SK-N-MC (cell line): ENCODE data around the gene EPG5.
"Not testable (repeated sequence)": the region's sequence is repeated elsewhere in the genome, so short reads cannot be mapped to it uniquely, and the experiment has no call there.

Source experiments
- DNase-seq: peaks from one replicate; pipeline ENCODE4 v3.0.0-alpha.2; 2011; ENCODE audit warnings: low read depth, low spot score
- H3K27ac ChIP-seq: fragments of 200-600 bp; sonication (generic); 2 replicates; pipeline ENCODE4 v1.5.1; 2016; ENCODE audit warnings: mixed run types
- H3K36me3 ChIP-seq: fragments of 200-600 bp; sonication (generic); 2 replicates; pipeline ENCODE4 v1.6.1; 2017; ENCODE audit warnings: antibody characterized with exemption, low read length, mixed read lengths; ENCODE audit not compliant: insufficient read depth
- H3K4me3 ChIP-seq: fragments of 200-600 bp; sonication (generic); 2 replicates; pipeline ENCODE4 v1.5.1; 2016
- H3K9ac ChIP-seq: fragments of 200-600 bp; sonication (generic); 2 replicates; pipeline ENCODE4 v1.8.0; 2017; ENCODE audit warnings: mixed run types, mixed read lengths; ENCODE audit not compliant: insufficient read length
- H3K9me3 ChIP-seq: fragments of 200-600 bp; sonication (generic); 2 replicates; pipeline ENCODE4 v1.6.1; 2017; ENCODE audit warnings: low read depth, mild to moderate bottlenecking, antibody characterized with exemption, low read length, moderate library complexity, mixed read lengths
- EZH2 ChIP-seq: fragments of 200-600 bp; sonication (generic); IDR thresholded peaks from one replicate; pipeline ENCODE4 v1.6.1; 2017; ENCODE audit warnings: antibody characterized with exemption
- FOXP2 ChIP-seq: optimal IDR thresholded peaks from 2 replicates; pipeline ENCODE3; 2011; ENCODE audit warnings: mild to moderate bottlenecking, moderate library complexity; ENCODE audit not compliant: insufficient read depth; ENCODE audit errors: extremely low read length, control extremely low read depth
- POLR2AphosphoS5 ChIP-seq: IDR thresholded peaks from 2 replicates; pipeline ENCODE4 v1.6.1; 2012; ENCODE audit warnings: mild to moderate bottlenecking, low read depth, low read length, borderline replicate concordance

EPG5 gene

DNA sequence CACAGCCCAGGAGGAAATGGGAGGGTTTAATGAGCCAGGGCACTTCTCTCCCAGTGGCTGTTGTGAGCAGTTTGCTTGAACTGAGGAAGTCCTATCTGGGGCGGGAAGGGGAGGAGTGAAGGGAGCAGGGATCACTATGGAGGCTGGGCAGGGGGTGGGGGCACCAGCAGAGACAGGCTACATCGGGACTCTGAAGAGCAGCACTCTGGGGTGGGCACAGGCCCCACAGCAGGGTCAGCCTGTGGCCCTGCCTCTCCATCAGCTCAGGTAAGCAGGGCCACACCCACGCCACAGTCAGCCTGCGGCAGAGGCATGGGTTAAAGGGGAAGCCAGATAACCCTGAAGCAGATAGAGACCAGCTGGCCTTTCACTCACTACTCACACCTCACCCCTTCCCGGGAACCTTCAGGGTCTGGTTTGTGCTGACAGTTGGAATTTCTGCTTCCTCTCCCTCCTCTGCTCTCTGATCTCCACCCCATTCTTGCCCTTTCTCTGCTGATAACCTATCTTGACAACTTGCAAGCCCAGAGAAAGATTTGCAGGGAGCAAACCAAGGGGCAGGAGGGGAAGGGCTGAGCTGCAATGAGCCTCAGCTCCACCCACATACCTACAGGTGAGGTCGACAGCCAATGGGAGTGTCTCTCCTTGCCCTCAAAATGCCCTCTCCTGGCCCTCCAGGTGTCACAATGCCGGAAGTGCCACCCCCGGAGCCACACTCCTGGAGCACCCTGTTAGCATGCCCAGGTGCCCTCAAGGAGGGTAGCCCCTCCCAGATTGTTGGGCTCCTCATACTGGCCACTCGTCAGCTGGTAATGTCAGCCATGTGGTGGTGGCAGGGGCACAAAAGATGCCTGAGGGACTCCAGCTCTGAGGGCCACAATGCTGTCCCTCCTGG is 138.0 kb downstream of the EPG5 start:
- Histone ChIP-seq H3K9ac (no peak overlapping the region), H3K4me3 (no peak overlapping the region), H3K36me3 (no peaks in the 10 kb centered on the region), H3K27ac (no peak overlapping the region), H3K9me3 (no peaks in the 10 kb centered on the region)
- DNase-seq, result no peak
- no peak for TF ChIP-seq POLR2AphosphoS5
- no peak for TF ChIP-seq FOXP2
- no peak for TF ChIP-seq EZH2

- not testable (repeated sequence) for H3K9ac ChIP-seq
Observed at GRCh38 chr18:45826716-45827115, 140.4 kb downstream of the EPG5 start.

DNA sequence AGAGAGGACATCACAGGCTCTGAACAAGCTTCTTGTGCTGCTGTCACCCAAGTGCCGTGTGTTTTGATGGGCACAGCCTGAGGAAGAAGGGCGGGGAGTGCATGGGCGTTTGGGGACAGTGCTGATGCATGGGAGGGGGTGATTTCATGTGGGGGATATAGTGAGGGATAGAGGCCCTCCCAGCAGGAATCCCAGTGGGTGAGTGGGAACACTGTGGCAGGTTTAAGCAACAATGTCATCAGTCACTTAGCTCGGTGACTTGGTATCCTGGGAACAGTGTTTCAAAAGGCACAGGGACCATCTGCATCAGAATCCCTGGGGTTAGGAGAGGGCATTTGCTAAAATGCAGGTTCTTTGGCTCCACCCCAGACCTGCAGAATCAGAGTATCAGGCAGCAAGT is 141.0 kb downstream of the EPG5 start:
- Histone ChIP-seq H3K9ac (no peak overlapping the region), H3K4me3 (no peak overlapping the region), H3K9me3 (no peaks in the 10 kb centered on the region), H3K36me3 (no peaks in the 10 kb centered on the region), H3K27ac (no peak overlapping the region)
- no peak for TF ChIP-seq POLR2AphosphoS5
- TF ChIP-seq FOXP2, result no peak
- no peak for DNase-seq

More at GRCh38 chr18:45826716-45827115, 140.4 kb downstream of the EPG5 start:
- not testable (repeated sequence) for H3K36me3 ChIP-seq, H3K27ac ChIP-seq, H3K9me3 ChIP-seq, H3K4me3 ChIP-seq, DNase-seq

DNA sequence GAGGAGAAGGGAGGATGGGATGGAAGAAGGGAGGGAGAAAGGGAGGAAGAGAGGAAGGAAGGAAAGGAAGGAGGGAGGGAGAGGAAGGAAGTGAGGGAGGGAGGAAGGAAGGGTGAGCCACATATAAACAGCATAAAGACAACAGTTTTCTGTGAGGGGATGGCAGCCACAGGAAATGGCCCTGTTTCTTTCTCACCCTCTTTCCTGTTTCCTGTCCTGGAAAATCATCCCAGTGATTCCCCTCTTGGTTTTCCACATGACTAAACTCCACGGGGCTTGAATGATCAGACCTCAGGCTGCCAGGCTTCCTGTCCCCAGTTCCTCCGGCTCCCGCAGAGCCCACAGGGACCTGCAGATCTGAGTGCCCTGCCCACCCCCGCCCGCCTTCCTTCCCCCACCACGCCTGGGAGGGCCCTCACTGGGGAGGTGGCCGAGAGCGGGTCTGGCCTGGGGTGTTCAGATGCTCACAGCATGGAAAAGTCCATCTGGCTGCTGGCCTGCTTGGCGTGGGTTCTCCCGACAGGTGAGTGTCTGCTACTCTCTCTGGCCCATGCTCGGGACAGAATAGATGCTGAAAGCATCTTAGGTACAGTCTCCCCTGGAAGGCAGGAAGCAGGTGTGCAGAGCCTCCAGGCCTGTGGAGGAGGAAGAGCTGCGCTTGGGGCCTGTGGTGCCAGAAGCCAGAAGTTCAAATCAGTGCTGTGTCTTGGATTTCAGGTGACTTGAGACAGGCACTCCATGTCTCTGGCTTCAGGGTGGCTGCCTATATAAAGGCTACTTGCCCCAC is 141.7 kb downstream of the EPG5 start, which contains the start of gene SIGLEC15:
TSS of gene SIGLEC15 (plus strand) at position 418 of the 787 bp plus-strand sequence. CDS start at position 472, 54 bp downstream.
- TF ChIP-seq POLR2AphosphoS5 (no peak), EZH2 (no peak), FOXP2 (no peak)
- Histone ChIP-seq H3K4me3 (no peak within 1 kb of the TSS), H3K36me3 (no peaks in the 10 kb centered on the region), H3K9me3 (no peaks in the 10 kb centered on the region), H3K27ac (no peak within 1 kb of the TSS), H3K9ac (no peak within 1 kb of the TSS)
- peak; percentile 16 for DNase-seq

- Histone ChIP-seq H3K27ac (no peak overlapping the region), H3K9ac (no peak overlapping the region), H3K9me3 (no peaks in the 10 kb centered on the region), H3K4me3 (no peak overlapping the region), H3K36me3 (no peaks in the 10 kb centered on the region)
- DNase-seq, result no peak
- no peak for TF ChIP-seq POLR2AphosphoS5
- TF ChIP-seq FOXP2, result no peak
- no peak for TF ChIP-seq EZH2
Observed at GRCh38 chr18:45821711-45822110, 145.4 kb downstream of the EPG5 start.

DNA sequence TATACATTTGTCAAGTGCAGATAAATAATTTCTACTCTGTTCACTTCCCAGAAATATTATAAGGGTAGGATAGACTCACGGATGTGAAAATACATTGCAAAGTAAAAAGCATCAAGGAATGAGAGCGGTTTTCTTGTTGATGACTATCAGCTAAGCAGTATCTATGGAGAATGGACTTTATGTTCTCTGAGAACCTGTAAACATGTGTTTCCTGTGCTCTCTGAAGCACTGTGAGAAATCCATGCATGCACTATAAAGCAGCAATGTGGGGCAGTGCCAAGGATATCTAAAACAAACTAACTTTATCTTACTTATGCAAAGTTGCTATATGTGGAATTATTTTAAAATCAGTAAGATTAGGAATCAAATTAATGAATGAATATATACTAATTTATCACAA is 146.1 kb downstream of the EPG5 start:
- Histone ChIP-seq H3K36me3 (no peaks in the 10 kb centered on the region), H3K9me3 (no peaks in the 10 kb centered on the region), H3K4me3 (no peak overlapping the region), H3K9ac (no peak overlapping the region), H3K27ac (no peak overlapping the region)
- DNase-seq, result no peak
- no peak for TF ChIP-seq POLR2AphosphoS5
- no peak for TF ChIP-seq EZH2
- TF ChIP-seq FOXP2, result no peak

DNA sequence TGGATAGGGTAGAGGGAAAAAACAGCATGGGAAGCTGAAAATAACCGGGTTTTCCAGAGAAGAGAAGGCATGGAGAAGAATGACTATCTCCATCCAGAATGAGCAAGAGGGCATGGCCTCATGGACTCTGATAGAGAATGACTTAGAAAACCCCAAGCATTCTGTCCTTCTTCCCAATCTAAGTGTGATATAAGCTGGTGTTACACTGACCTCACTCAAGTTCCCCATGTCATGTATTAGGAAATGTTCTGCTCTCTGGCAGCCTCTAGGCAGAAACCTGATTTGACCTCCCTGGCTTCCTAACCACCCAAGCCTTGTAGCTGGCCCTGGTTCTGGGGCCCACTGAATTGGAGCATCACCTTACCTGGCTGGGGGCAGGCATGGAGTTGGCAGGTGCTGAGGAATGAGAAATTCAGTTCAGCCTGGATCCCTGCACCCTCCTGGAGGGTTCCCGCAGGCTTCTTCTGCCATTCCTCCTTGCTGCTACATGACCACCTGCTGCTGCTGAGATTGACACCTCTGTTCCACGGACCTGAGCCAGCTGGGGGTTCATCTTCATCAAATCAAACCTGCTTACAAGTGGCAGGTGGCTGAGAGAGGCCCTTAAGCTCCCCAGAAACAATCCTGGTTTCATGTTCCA is 146.9 kb downstream of the EPG5 start:
- Histone ChIP-seq H3K4me3 (no peak overlapping the region), H3K9ac (no peak overlapping the region), H3K9me3 (no peaks in the 10 kb centered on the region), H3K36me3 (no peaks in the 10 kb centered on the region), H3K27ac (no peak overlapping the region)
- TF ChIP-seq POLR2AphosphoS5 (no peak), FOXP2 (no peak), EZH2 (no peak)
- DNase-seq, result no peak

DNA sequence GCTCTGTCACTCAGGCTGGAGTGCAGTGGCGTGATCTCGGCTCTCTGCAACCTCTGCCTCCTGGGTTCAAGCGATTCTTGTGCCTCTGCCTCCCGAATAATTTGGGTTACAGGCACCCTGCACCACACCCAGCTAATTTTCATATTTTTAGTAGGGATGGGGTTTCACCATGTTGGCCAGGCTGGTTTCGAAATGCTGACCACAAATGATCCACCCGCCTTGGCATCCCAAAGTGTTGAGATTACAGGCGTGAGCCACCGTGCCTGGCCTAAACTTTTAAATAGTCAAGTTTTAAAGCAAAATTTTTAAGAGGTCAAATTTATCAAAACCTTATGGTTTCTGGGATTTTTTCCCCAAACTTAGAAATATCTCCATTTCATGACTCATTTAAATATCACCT is 148.4 kb downstream of the EPG5 start:
- not testable (repeated sequence) for H3K9me3 ChIP-seq, H3K4me3 ChIP-seq, H3K36me3 ChIP-seq, DNase-seq, H3K27ac ChIP-seq, H3K9ac ChIP-seq
